ENCODE results near the gene PRDM5.

PRDM5 gene

GRCh38 chr4:120897981-120898719, 24.4 kb downstream of the PRDM5 start:
- no peak for DNase-seq (ENCODE audit: extremely low spot score)
- no peak for TF ChIP-seq CTCF (IDR thresholded peaks at IDR 0.05; ENCODE audit: control extremely low read depth, extremely low read depth, low read depth, missing control alignments)
- POLR2A ChIA-PET: no interaction called here
- CTCF ChIA-PET: interaction anchor here (1.6 kb wide), 1 partner anchor 10 kb away, joined by 4 read pairs; no protein-coding TSS in a partner anchor

DNA sequence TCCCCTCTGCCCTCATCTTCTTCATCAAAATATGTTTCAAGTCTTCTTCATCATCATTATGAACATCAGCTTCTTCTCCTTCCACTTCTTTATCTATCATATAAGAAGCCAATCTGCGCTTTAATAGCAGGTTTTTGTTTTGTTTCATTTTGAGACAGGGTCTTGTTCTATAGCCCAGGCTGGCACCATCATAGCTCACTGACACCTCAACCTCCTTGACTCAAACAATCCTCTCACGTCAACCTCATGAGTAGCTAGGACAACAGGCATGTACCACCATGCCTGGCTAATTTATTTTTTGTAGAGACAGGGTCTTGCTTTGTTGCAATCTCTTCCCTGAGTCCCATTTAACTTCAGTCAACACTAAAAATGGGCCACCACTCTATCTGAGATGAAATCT, 27.0 kb downstream of the PRDM5 start:
- no peak for DNase-seq (ENCODE audit: extremely low spot score)
- ChIA-PET POLR2A (no interaction called here), CTCF (no interaction called here)
- no peak for TF ChIP-seq CTCF (IDR thresholded peaks at IDR 0.05; ENCODE audit: control extremely low read depth, extremely low read depth, low read depth, missing control alignments)

- TF ChIP-seq CTCF (IDR thresholded peaks at IDR 0.05; ENCODE audit: control extremely low read depth, extremely low read depth, low read depth, missing control alignments): no peak
- CTCF ChIA-PET: interaction anchor here (1.1 to 1.3 kb wide), 2 partner anchors 9 to 19 kb away, joined by 3 to 4 read pairs; no protein-coding TSS in a partner anchor
- no peak for DNase-seq (ENCODE audit: extremely low spot score)
- POLR2A ChIA-PET: no interaction called here
Measured at GRCh38 chr4:120893314-120893713, 29.2 kb downstream of the PRDM5 start.

DNA sequence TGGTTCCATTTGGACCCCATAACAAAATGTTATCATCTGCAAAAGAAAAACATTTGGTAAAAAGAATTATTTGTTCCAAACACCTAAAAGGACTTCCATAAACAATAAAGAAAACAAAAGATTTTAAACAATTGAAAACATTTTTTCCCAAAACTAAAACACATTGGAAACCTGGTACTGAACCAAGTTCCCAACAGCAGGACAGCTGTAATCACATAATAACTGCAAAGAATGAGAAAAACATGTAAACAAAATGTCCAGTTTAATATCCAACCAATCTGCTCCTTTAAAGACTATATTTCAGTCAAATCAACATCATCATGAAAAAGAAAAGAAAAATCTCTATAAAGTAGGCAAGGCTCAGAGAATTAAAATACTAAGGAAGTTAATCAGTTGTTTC, 36.3 kb downstream of the PRDM5 start:
- no peak for DNase-seq (ENCODE audit: extremely low spot score)
- ChIA-PET CTCF (interaction anchor here (1.4 kb wide), 1 partner anchor 13 kb away, joined by 3 read pairs; no protein-coding TSS in a partner anchor), POLR2A (no interaction called here)
- TF ChIP-seq CTCF (IDR thresholded peaks at IDR 0.05; ENCODE audit: control extremely low read depth, extremely low read depth, low read depth, missing control alignments): no peak

DNA sequence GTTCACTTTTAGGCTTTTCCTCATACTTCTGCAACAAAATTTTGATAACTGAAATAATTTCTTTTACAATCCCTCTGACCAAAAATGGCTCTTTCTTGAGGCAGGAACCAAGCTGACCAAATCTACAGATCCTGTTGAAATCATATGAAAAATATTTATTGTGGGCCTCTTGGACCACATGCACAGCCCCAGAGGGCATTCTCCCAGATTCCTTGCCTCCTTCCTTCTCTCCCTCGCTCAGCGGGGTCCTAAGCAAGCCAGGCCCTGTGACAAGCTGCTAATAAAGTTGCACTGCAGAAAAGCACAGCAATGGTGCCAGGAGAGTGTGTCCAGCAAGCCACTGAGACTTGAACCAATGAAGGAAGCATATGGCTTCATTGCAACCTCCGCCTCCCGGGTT, 40.7 kb downstream of the PRDM5 start:
- TF ChIP-seq CTCF (IDR thresholded peaks at IDR 0.05; ENCODE audit: control extremely low read depth, extremely low read depth, low read depth, missing control alignments): no peak
- CTCF ChIA-PET: no interaction called here
- DNase-seq (ENCODE audit: extremely low spot score): no peak
- POLR2A ChIA-PET: no interaction called here

GRCh38 chr4:120881351-120881750, 41.2 kb downstream of the PRDM5 start:
- POLR2A ChIA-PET: no interaction called here
- no peak for TF ChIP-seq CTCF (IDR thresholded peaks at IDR 0.05; ENCODE audit: control extremely low read depth, extremely low read depth, low read depth, missing control alignments)
- CTCF ChIA-PET: no interaction called here
- DNase-seq (ENCODE audit: extremely low spot score): no peak

Measured in GM10248 (cell line).